Activated CD8-positive, alpha-beta memory T cell treated with anti-CD3 and anti-CD28 coated beads, Interleukin-2, amount 10 ng/mL, durations not matched to agents 7 days and 5 days (primary cell): ENCODE data around the gene GPN1. TPM values are rescaled to one million over a fixed set of nuclear protein-coding genes. Genes with fewer than 3 reads are reported as not detected.

Experiments
- ATAC-seq: fragments of 150-1000 bp; cut with Tn5 transposase; one replicate; pipeline ENCODE4 v1.10.0; 2021; ENCODE audit warnings: moderate library complexity
- CTCF ChIA-PET: fragments of 350-600 bp; sonication (Branson Sonifier 250); formaldehyde crosslinking; loops from one replicate; lab custom pipeline; 2021; ENCODE audit warnings: antibody characterized with exemption; lab: Charles Lee
- DNase-seq: peaks from one replicate; pipeline ENCODE4 v3.0.0-alpha.2; 2020
- H3K27ac Mint-ChIP-seq: one replicate; pipeline ENCODE4 v1.8.0; 2021; ENCODE audit warnings: mild to moderate bottlenecking, mixed read lengths
- H3K27me3 Mint-ChIP-seq: one replicate; pipeline ENCODE4 v1.8.0; 2021; ENCODE audit warnings: mixed read lengths
- H3K36me3 Mint-ChIP-seq: one replicate; pipeline ENCODE4 v1.8.0; 2021; ENCODE audit warnings: mild to moderate bottlenecking, mixed read lengths
- H3K4me1 Mint-ChIP-seq: one replicate; pipeline ENCODE4 v1.8.0; 2021; ENCODE audit warnings: mixed read lengths
- H3K4me3 Mint-ChIP-seq: one replicate; pipeline ENCODE4 v1.8.0; 2021; ENCODE audit warnings: mild to moderate bottlenecking, moderate library complexity, mixed read lengths
- H3K9me3 Mint-ChIP-seq: one replicate; pipeline ENCODE4 v1.8.0; 2022; ENCODE audit warnings: low read depth, mixed read lengths
- total RNA-seq, 2 experiments: library from RNA; stranded (reverse); gene quantifications; one replicate each; pipeline ENCODE4 v1.2.3, GENCODE V29; 2021

GPN1 gene
- total RNA-seq, 2 experiments from 2014 or later, result 36.9 to 50.9 TPM

DNA sequence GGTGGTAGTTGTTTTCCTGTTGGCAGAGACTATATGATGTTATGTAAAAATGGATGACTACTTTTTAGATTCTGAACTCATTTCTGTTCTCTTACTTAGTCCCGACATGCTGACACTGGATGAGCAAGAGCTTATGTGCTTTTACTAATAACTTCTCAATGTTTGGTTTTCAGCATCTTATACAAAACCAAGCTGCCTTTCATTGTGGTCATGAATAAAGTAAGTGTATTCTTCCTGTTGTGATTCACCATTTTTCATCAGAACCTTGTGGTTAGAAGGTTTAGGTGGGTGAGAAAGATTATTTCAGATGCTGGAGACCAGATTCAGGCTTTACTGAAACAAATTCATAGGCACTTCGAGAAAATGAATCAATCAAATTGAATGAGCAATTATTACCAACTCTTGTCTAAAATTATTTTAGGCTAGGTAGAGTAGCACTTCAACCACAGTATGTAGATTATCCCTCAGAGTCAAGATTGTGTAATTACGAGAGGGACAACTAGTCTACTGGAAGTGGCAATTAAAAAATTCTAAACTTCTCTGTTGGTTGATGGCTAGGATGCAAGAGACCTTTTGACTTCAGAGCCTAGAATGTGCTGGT is 9.3 kb downstream of the GPN1 start:
- no peak for DNase-seq
- peak; percentile 82 for ATAC-seq
- Mint-ChIP-seq H3K4me3 (peak overlapping the region; percentile 20), H3K27ac (peak overlapping the region; percentile 76), H3K9me3 (no peaks in the 10 kb centered on the region), H3K4me1 (peaks cover 30% of the 10 kb centered on the region), H3K36me3 (peaks cover 56% of the 10 kb centered on the region), H3K27me3 (no peaks in the 10 kb centered on the region)
- CTCF ChIA-PET, result interaction anchor here (0.9 to 1.7 kb wide), 3 partner anchors 10 to 46 kb away, joined by 3 to 10 read pairs (median 3); partner anchors contain the start of genes CCDC121 and GPN1

GRCh38 chr2:27638709-27639108 is 9.9 kb downstream of the GPN1 start:
- Mint-ChIP-seq H3K4me3 (no peak overlapping the region), H3K9me3 (no peaks in the 10 kb centered on the region), H3K4me1 (peaks cover 30% of the 10 kb centered on the region), H3K36me3 (peaks cover 59% of the 10 kb centered on the region), H3K27me3 (no peaks in the 10 kb centered on the region), H3K27ac (peak overlapping the region; percentile 76)
- CTCF ChIA-PET, result interaction anchor here (1.0 to 1.7 kb wide), 2 partner anchors 10 to 45 kb away, joined by 3 to 10 read pairs; partner anchors contain the start of genes CCDC121 and GPN1
- DNase-seq, result peak; percentile 42
- peak; percentile 24 for ATAC-seq

- Mint-ChIP-seq H3K27ac (no peak overlapping the region), H3K4me1 (peaks cover 23% of the 10 kb centered on the region), H3K36me3 (peaks cover 44% of the 10 kb centered on the region), H3K9me3 (no peaks in the 10 kb centered on the region), H3K27me3 (no peaks in the 10 kb centered on the region), H3K4me3 (no peak overlapping the region)
- ATAC-seq (no peak), DNase-seq (no peak)
- CTCF ChIA-PET, result no interaction called here
Measured at GRCh38 chr2:27640722-27641245, 11.9 kb downstream of the GPN1 start.

GRCh38 chr2:27645197-27645596 is 16.3 kb downstream of the GPN1 start:
- CTCF ChIA-PET, result no interaction called here

DNA sequence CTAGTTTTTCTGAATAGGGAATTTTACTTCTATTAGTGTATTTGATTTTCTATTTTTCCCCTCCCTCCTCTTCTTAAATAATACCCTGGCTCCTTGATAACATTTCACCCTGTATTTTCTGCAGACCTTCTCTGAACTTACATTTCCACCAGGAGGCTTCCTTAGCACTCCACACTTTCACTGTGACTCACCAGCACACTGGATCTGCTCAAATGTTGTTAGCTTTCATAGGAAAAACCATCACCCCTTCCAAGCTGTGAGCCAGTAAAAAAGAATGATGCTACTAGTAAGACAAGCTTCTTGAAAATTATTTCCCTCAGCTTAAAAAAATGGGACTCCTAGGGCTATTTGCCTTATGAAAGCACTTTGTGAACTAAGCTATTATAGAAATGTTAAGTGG is 18.4 kb downstream of the GPN1 start:
- peak overlapping the region; percentile 55 for H3K27ac Mint-ChIP-seq
- H3K9me3 Mint-ChIP-seq, result no peaks in the 10 kb centered on the region
- DNase-seq (no peak), ATAC-seq (no peak)
- H3K36me3 Mint-ChIP-seq, result peaks cover 40% of the 10 kb centered on the region
- H3K27me3 Mint-ChIP-seq, result no peaks in the 10 kb centered on the region
- CTCF ChIA-PET, result interaction anchor here (1.2 to 1.5 kb wide), 2 partner anchors 19 to 37 kb away, joined by 3 read pairs; no protein-coding TSS in a partner anchor
- H3K4me1 Mint-ChIP-seq, result no peaks in the 10 kb centered on the region
- no peak overlapping the region for H3K4me3 Mint-ChIP-seq

More at GRCh38 chr2:27645197-27645596, 16.3 kb downstream of the GPN1 start:
- Mint-ChIP-seq H3K4me3 (no peak overlapping the region), H3K27ac (no peak overlapping the region), H3K27me3 (no peaks in the 10 kb centered on the region), H3K9me3 (no peaks in the 10 kb centered on the region), H3K4me1 (no peaks in the 10 kb centered on the region), H3K36me3 (peaks cover 44% of the 10 kb centered on the region)
- no peak for ATAC-seq
- no peak for DNase-seq

- no peaks in the 10 kb centered on the region for H3K9me3 Mint-ChIP-seq
- H3K27me3 Mint-ChIP-seq, result no peaks in the 10 kb centered on the region
- DNase-seq (no peak), ATAC-seq (no peak)
- CTCF ChIA-PET, result interaction anchor here (1.5 kb wide), 1 partner anchor 36 kb away, joined by 3 read pairs; no protein-coding TSS in a partner anchor
- H3K4me3 Mint-ChIP-seq, result no peak overlapping the region
- peaks cover 3% of the 10 kb centered on the region for H3K4me1 Mint-ChIP-seq
- peaks cover 41% of the 10 kb centered on the region for H3K36me3 Mint-ChIP-seq
- no peak overlapping the region for H3K27ac Mint-ChIP-seq
Measured at GRCh38 chr2:27647737-27648136, 18.9 kb downstream of the GPN1 start.

GRCh38 chr2:27651056-27651455 is 22.2 kb downstream of the GPN1 start:
- Mint-ChIP-seq H3K9me3 (no peaks in the 10 kb centered on the region), H3K4me1 (peaks cover 9% of the 10 kb centered on the region), H3K4me3 (no peak overlapping the region), H3K27ac (no peak overlapping the region), H3K27me3 (no peaks in the 10 kb centered on the region), H3K36me3 (peaks cover 61% of the 10 kb centered on the region)
- ATAC-seq (no peak), DNase-seq (no peak)
- CTCF ChIA-PET, result interaction anchor here (0.9 to 1.2 kb wide), 2 partner anchors 23 to 33 kb away, joined by 3 read pairs; partner anchors contain the start of genes CCDC121 and GPN1

DNA sequence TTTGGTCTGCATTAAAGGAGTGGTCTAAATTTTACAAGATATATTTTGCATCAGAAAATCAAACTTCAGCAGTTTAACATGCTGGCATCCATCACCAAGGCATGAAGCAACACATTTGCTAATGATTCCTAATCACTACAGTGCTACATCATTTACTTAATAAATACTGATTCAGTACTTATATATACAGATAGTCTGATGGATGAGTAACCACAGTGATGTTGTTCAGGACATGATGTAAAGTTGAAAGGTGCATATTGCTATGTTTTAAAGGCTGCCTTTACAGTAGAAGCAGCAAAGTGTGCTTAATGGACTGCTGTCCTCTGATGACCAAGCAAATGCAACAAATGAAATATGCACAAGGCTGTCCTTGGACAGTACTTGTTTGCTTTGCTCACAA is 23.5 kb downstream of the GPN1 start:
- ATAC-seq (no peak), DNase-seq (no peak)
- Mint-ChIP-seq H3K9me3 (no peaks in the 10 kb centered on the region), H3K27ac (no peak overlapping the region), H3K4me3 (no peak overlapping the region), H3K27me3 (no peaks in the 10 kb centered on the region), H3K36me3 (peaks cover 64% of the 10 kb centered on the region), H3K4me1 (peaks cover 9% of the 10 kb centered on the region)
- CTCF ChIA-PET, result interaction anchor here (1.3 kb wide), 1 partner anchor 11 kb away, joined by 3 read pairs; the partner anchor contains the start of genes SLC4A1AP and SUPT7L

DNA sequence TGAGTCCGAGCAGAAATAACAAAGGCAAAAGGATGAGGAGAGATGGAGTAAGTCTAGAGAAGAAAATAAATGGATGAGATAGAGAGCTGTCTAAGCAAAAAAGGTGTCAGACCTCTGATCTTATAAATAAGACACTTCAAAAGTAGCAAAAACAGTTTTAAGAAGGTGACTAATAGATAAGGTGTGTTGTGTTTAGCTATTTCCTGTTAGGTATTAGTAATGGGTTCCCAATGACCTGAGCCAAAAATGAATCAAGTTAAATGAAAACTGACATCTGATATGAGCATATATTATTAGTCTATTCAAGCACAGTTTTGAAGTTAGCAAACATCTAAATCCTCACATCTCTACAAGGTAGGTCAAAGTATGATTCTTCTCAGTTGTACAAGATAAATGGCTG is 23.9 kb downstream of the GPN1 start:
- Mint-ChIP-seq H3K9me3 (no peaks in the 10 kb centered on the region), H3K27ac (no peak overlapping the region), H3K4me1 (peaks cover 9% of the 10 kb centered on the region), H3K4me3 (no peak overlapping the region), H3K27me3 (no peaks in the 10 kb centered on the region), H3K36me3 (peaks cover 60% of the 10 kb centered on the region)
- CTCF ChIA-PET, result interaction anchor here (1.2 to 1.3 kb wide), 2 partner anchors 11 to 30 kb away, joined by 3 read pairs; partner anchors contain the start of genes SLC4A1AP and SUPT7L
- DNase-seq (no peak), ATAC-seq (no peak)

DNA sequence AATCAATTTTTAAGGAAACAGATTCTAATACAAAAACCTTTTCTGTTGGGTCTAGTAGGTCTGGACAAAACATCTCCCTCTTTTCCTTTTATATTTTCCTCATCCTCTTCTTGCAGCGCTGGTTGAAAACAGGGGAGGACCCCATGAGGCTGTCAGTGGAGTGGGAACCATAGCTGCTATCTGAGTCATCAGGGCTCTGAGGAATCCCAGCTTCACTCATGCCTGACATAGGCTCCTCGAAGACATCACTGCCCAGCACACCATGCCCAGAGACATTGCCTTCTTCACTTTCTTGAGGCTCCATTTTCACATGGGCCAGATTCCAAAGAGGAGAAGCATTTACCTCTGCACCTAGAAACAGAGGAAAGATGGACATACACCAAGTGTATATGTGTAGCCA is 24.5 kb downstream of the GPN1 start:
- Mint-ChIP-seq H3K27me3 (no peaks in the 10 kb centered on the region), H3K27ac (no peak overlapping the region), H3K9me3 (no peaks in the 10 kb centered on the region), H3K4me3 (no peak overlapping the region), H3K4me1 (peaks cover 9% of the 10 kb centered on the region), H3K36me3 (peaks cover 55% of the 10 kb centered on the region)
- CTCF ChIA-PET, result interaction anchor here (1.2 kb wide), 1 partner anchor 29 kb away, joined by 3 read pairs; no protein-coding TSS in a partner anchor
- ATAC-seq (peak; percentile 20), DNase-seq (no peak)

DNA sequence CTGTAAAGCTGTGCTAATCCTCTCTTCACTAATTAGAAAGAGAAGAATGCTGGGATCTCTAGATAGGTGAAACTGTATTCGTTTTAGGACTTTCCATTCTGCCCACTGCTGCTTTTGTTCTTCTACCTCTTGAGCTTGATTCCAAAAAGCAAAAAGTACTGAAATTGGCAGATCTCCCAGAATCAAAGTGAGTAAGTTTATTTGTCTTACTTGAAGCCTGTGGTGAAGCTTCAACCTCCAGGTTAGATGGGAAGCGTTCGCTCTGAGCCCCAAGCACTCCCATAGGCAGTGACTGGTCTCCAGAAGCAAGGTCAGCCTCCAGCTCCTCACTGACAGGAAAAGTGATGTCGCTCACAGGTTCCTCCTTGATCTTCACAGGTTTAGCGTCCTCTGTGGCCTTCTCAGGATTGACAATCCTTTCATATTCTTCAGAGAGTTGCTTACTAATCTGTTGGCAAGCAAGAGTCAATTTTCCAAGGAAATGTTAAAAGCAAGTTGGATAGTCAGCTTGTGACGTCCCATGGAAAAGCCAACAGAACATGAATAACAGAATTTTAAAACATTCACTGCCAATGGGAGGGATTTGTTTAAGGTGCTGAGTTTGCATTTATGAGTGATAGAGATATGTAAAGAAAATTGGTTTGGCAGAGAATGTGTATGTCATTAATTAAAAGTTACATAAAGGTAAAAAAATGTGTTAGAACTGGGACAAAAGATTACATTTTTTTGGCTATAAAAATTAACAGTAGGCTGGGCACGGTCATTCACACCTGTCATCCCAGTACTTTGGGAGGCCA is 26.5 kb downstream of the GPN1 start:
- Mint-ChIP-seq H3K4me3 (no peak overlapping the region), H3K36me3 (peaks cover 55% of the 10 kb centered on the region), H3K4me1 (peaks cover 18% of the 10 kb centered on the region), H3K27me3 (no peaks in the 10 kb centered on the region), H3K27ac (no peak overlapping the region), H3K9me3 (no peaks in the 10 kb centered on the region)
- CTCF ChIA-PET, result interaction anchor here (1.9 kb wide), 1 partner anchor 28 kb away, joined by 6 read pairs; no protein-coding TSS in a partner anchor
- no peak for DNase-seq
- no peak for ATAC-seq

- no peak for ATAC-seq
Measured at GRCh38 chr2:27661371-27661770, 32.5 kb downstream of the GPN1 start.

More at GRCh38 chr2:27661371-27661770, 32.5 kb downstream of the GPN1 start:
- no peaks in the 10 kb centered on the region for H3K27me3 Mint-ChIP-seq
- H3K27ac Mint-ChIP-seq, result no peak overlapping the region
- H3K4me3 Mint-ChIP-seq, result peak overlapping the region; percentile 29
- H3K4me1 Mint-ChIP-seq, result peaks cover 45% of the 10 kb centered on the region
- DNase-seq, result no peak
- CTCF ChIA-PET, result interaction anchor here (8.3 kb wide), 1 partner anchor 22 kb away, joined by 81 read pairs; no protein-coding TSS in a partner anchor
- H3K36me3 Mint-ChIP-seq, result peaks cover 36% of the 10 kb centered on the region
- H3K9me3 Mint-ChIP-seq, result no peaks in the 10 kb centered on the region
